ENCODE measurements around the gene EEFSEC. TPM values are rescaled to one million over a fixed set of nuclear protein-coding genes. Genes with fewer than 3 reads are reported as not detected.

EEFSEC gene
- total RNA-seq, 1 experiment from 2014 or later: 14.0 TPM

GRCh38 chr3:128413003-128413370, 259.7 kb downstream of the EEFSEC start:
- Mint-ChIP-seq H3K9me3 (ENCODE audit: unreplicated experiment) (no peaks in the 10 kb centered on the region), H3K36me3 (ENCODE audit: insufficient read depth, unreplicated experiment) (peaks cover 4% of the 10 kb centered on the region), H3K27ac (ENCODE audit: unreplicated experiment) (no peak overlapping the region), H3K27me3 (ENCODE audit: insufficient read depth, unreplicated experiment) (no peaks in the 10 kb centered on the region), H3K4me3 (ENCODE audit: unreplicated experiment) (no peak overlapping the region), H3K4me1 (ENCODE audit: low read depth, unreplicated experiment) (peaks cover 14% of the 10 kb centered on the region)
- Histone ChIP-seq H3K27me3 (replicated peaks; ENCODE audit: control insufficient read depth, insufficient read depth, low read length) (no peaks in the 10 kb centered on the region), H3K4me3 (ENCODE audit: low read depth, low read length) (no peak overlapping the region), H3K9me3 (no peaks in the 10 kb centered on the region), H3K36me3 (ENCODE audit: control insufficient read depth, insufficient read depth, low read length) (no peaks in the 10 kb centered on the region), H3K4me1 (peaks cover 20% of the 10 kb centered on the region)
- intact Hi-C loops (cut with micrococcal nuclease; ENCODE audit: unreplicated experiment): no loop called here
- POLR2A ChIA-PET: no interaction called here
- no peak for DNase-seq
- no TSS peak for BruUV-seq (replicated peaks)
- CTCF ChIA-PET: no interaction called here
- TF ChIP-seq CTCF (IDR thresholded peaks at IDR 0.05; ENCODE audit: insufficient read depth in 1 of 2, low read depth in 1 of 2, low read length in 1 of 2, severe bottlenecking in 1 of 2, unreplicated experiment in 1 of 2): no peak

- intact Hi-C loops (cut with micrococcal nuclease; ENCODE audit: unreplicated experiment): no loop called here
- POLR2A ChIA-PET: no interaction called here
Measured at GRCh38 chr3:128413413-128414205, 260.3 kb downstream of the EEFSEC start.

GRCh38 chr3:128415200-128415772, 262.0 kb downstream of the EEFSEC start:
- H3K4me1 ChIP-seq: peaks cover 20% of the 10 kb centered on the region
- H3K4me3 ChIP-seq (ENCODE audit: low read depth, low read length): no peak overlapping the region
- ChIA-PET POLR2A (no interaction called here), CTCF (no interaction called here)
- H3K9me3 ChIP-seq: no peaks in the 10 kb centered on the region
- Mint-ChIP-seq H3K4me3 (ENCODE audit: unreplicated experiment) (no peak overlapping the region), H3K36me3 (ENCODE audit: insufficient read depth, unreplicated experiment) (peaks cover 4% of the 10 kb centered on the region), H3K4me1 (ENCODE audit: low read depth, unreplicated experiment) (peaks cover 14% of the 10 kb centered on the region), H3K9me3 (ENCODE audit: unreplicated experiment) (no peaks in the 10 kb centered on the region), H3K27me3 (ENCODE audit: insufficient read depth, unreplicated experiment) (no peaks in the 10 kb centered on the region), H3K27ac (ENCODE audit: unreplicated experiment) (no peak overlapping the region)
- DNase-seq: no peak
- BruUV-seq (replicated peaks): no TSS peak
- H3K27me3 ChIP-seq (replicated peaks; ENCODE audit: control insufficient read depth, insufficient read depth, low read length): no peaks in the 10 kb centered on the region
- no peaks in the 10 kb centered on the region for H3K36me3 ChIP-seq (ENCODE audit: control insufficient read depth, insufficient read depth, low read length)
- intact Hi-C loops (cut with micrococcal nuclease; ENCODE audit: unreplicated experiment): no loop called here
- no peak for TF ChIP-seq CTCF (IDR thresholded peaks at IDR 0.05; ENCODE audit: insufficient read depth in 1 of 2, low read depth in 1 of 2, low read length in 1 of 2, severe bottlenecking in 1 of 2, unreplicated experiment in 1 of 2)

More at GRCh38 chr3:128413413-128414205, 260.3 kb downstream of the EEFSEC start:
- H3K4me3 Mint-ChIP-seq (ENCODE audit: unreplicated experiment): no peak overlapping the region
- peaks cover 4% of the 10 kb centered on the region for H3K36me3 Mint-ChIP-seq (ENCODE audit: insufficient read depth, unreplicated experiment)
- H3K27me3 Mint-ChIP-seq (ENCODE audit: insufficient read depth, unreplicated experiment): no peaks in the 10 kb centered on the region
- no TSS peak for BruUV-seq (replicated peaks)
- Histone ChIP-seq H3K4me1 (peaks cover 20% of the 10 kb centered on the region), H3K27me3 (replicated peaks; ENCODE audit: control insufficient read depth, insufficient read depth, low read length) (no peaks in the 10 kb centered on the region), H3K9me3 (no peaks in the 10 kb centered on the region), H3K36me3 (ENCODE audit: control insufficient read depth, insufficient read depth, low read length) (no peaks in the 10 kb centered on the region), H3K4me3 (ENCODE audit: low read depth, low read length) (no peak overlapping the region)
- peaks cover 14% of the 10 kb centered on the region for H3K4me1 Mint-ChIP-seq (ENCODE audit: low read depth, unreplicated experiment)
- TF ChIP-seq CTCF (IDR thresholded peaks at IDR 0.05; ENCODE audit: insufficient read depth in 1 of 2, low read depth in 1 of 2, low read length in 1 of 2, severe bottlenecking in 1 of 2, unreplicated experiment in 1 of 2): no peak
- no peaks in the 10 kb centered on the region for H3K9me3 Mint-ChIP-seq (ENCODE audit: unreplicated experiment)
- H3K27ac Mint-ChIP-seq (ENCODE audit: unreplicated experiment): no peak overlapping the region
- no peak for DNase-seq
- CTCF ChIA-PET: no interaction called here
